MCF 10A (cell line): ENCODE results near the gene UBE2Z. TPM values are rescaled to one million over a fixed set of nuclear protein-coding genes. Genes with fewer than 3 reads are reported as not detected.

ENCODE experiments used
- BruUV-seq: library from RNA; stranded (reverse); fragments of 400-500 nt; replicated peaks from 2 replicates; lab custom pipeline; 2021; lab: Mats Ljungman, UMichigan
- CTCF ChIA-PET: fragments of 300-600 bp; sonication (Branson Sonifier 250); formaldehyde crosslinking; extraction: SDS; loops from one replicate; lab custom pipeline; 2021; ENCODE audit warnings: antibody characterized with exemption, inconsistent platforms; lab: Yijun Ruan, JAX
- POLR2A ChIA-PET: fragments of 300-600, 350-650 bp; sonication (Branson Sonifier 250); formaldehyde crosslinking; extraction: SDS; loops from one replicate; lab custom pipeline; 2020; ENCODE audit warnings: antibody characterized with exemption, inconsistent platforms; lab: Yijun Ruan, JAX
- DNase-seq: peaks from one replicate; pipeline ENCODE4 v3.0.0-alpha.2; 2018; ENCODE audit not compliant: unreplicated experiment
- H3K27ac Mint-ChIP-seq: one replicate; pipeline ENCODE4 v1.8.0; 2022; ENCODE audit warnings: mild to moderate bottlenecking, low read depth, mixed read lengths; ENCODE audit not compliant: unreplicated experiment
- H3K27me3 Mint-ChIP-seq: one replicate; pipeline ENCODE4 v1.8.0; 2022; ENCODE audit warnings: mixed read lengths; ENCODE audit not compliant: insufficient read depth, unreplicated experiment
- H3K36me3 Mint-ChIP-seq: one replicate; pipeline ENCODE4 v1.8.0; 2022; ENCODE audit warnings: mild to moderate bottlenecking, moderate library complexity, mixed read lengths; ENCODE audit not compliant: insufficient read depth, unreplicated experiment
- H3K4me1 Mint-ChIP-seq: one replicate; pipeline ENCODE4 v1.8.0; 2022; ENCODE audit warnings: mixed read lengths; ENCODE audit not compliant: insufficient read depth, unreplicated experiment
- H3K4me3 Mint-ChIP-seq: one replicate; pipeline ENCODE4 v1.8.0; 2022; ENCODE audit warnings: mild to moderate bottlenecking, moderate library complexity, mixed read lengths; ENCODE audit not compliant: unreplicated experiment
- H3K9me3 Mint-ChIP-seq: one replicate; pipeline ENCODE4 v1.8.0; 2022; ENCODE audit warnings: mixed read lengths; ENCODE audit not compliant: unreplicated experiment
- CTCF ChIP-seq: fragments of 200-600 bp; IDR thresholded peaks from one replicate; pipeline ENCODE4 v1.8.0; 2022; ENCODE audit warnings: antibody characterized with exemption, mild to moderate bottlenecking; ENCODE audit not compliant: unreplicated experiment
- intact Hi-C: fragments of 100-400 bp; cut with micrococcal nuclease; formaldehyde crosslinking; loops from 2 replicates; pipeline ENCODE4 v1.14.1; 2022
- total RNA-seq: library from RNA; stranded (reverse); gene quantifications from 2 replicates; pipeline ENCODE4 v1.2.3, GENCODE V29; 2022

UBE2Z gene
- total RNA-seq, 1 experiment from 2014 or later, result 106 TPM

GRCh38 chr17:48910370-48910769 lies 2.2 kb downstream of the UBE2Z start:
- no TSS peak for BruUV-seq
- Mint-ChIP-seq H3K4me1 (peaks cover 43% of the 10 kb centered on the region), H3K36me3 (peaks cover 57% of the 10 kb centered on the region), H3K27me3 (no peaks in the 10 kb centered on the region), H3K4me3 (peak overlapping the region; percentile 93), H3K9me3 (no peaks in the 10 kb centered on the region), H3K27ac (peak overlapping the region; percentile 95)
- intact Hi-C loops, result no loop called here
- POLR2A ChIA-PET, result interaction anchor here (0.6 to 5.1 kb wide), 3 partner anchors 17 to 281 kb away, joined by 3 to 155 read pairs (median 3); partner anchors contain the start of gene ATP5MC1
- no peak for DNase-seq
- TF ChIP-seq CTCF, result no peak
- CTCF ChIA-PET, result interaction anchor here (1.0 to 1.1 kb wide), 2 partner anchors 34 to 122 kb away, joined by 3 to 5 read pairs; partner anchors contain the start of gene SNF8

- Mint-ChIP-seq H3K36me3 (peaks cover 78% of the 10 kb centered on the region), H3K9me3 (no peaks in the 10 kb centered on the region), H3K4me1 (peaks cover 51% of the 10 kb centered on the region), H3K27ac (peak overlapping the region; percentile 59), H3K27me3 (no peaks in the 10 kb centered on the region), H3K4me3 (no peak overlapping the region)
- no peak for DNase-seq
- ChIA-PET POLR2A (no interaction called here), CTCF (no interaction called here)
- BruUV-seq, result no TSS peak
- TF ChIP-seq CTCF, result no peak
- intact Hi-C loops, result no loop called here
Measured at GRCh38 chr17:48912476-48912875, 4.3 kb downstream of the UBE2Z start.

- peak; percentile 94 for DNase-seq
- TF ChIP-seq CTCF, result no peak
- intact Hi-C loops, result loop anchor here (2.0 kb wide), 1 partner anchor 29 kb away; the partner anchor contains the start of gene SNF8
- CTCF ChIA-PET, result interaction anchor here (0.7 kb wide), 5 partner anchors 93 to 638 kb away, joined by 3 to 4 read pairs (median 3); no protein-coding TSS in a partner anchor
- H3K36me3 Mint-ChIP-seq, result peaks cover 94% of the 10 kb centered on the region
- BruUV-seq, result TSS peak; percentile 88
- POLR2A ChIA-PET, result interaction anchor here (0.6 to 3.3 kb wide), 18 partner anchors 10 to 1117 kb away, joined by 3 to 38 read pairs (median 4); partner anchors contain the start of genes ATP5MC1, NFE2L1, SNF8 and SNX11
- H3K4me3 Mint-ChIP-seq, result peak overlapping the region; percentile 68
- no peaks in the 10 kb centered on the region for H3K9me3 Mint-ChIP-seq
- no peaks in the 10 kb centered on the region for H3K27me3 Mint-ChIP-seq
- H3K4me1 Mint-ChIP-seq, result peaks cover 39% of the 10 kb centered on the region
- H3K27ac Mint-ChIP-seq, result peak overlapping the region; percentile 98
Measured at GRCh38 chr17:48915459-48916282, 7.5 kb downstream of the UBE2Z start.
